ENCODE results near the gene GRAMD1A.
"Not testable (repeated sequence)": the region's sequence is repeated elsewhere in the genome, so short reads cannot be mapped to it uniquely, and the experiment has no call there.

GRAMD1A gene

DNA sequence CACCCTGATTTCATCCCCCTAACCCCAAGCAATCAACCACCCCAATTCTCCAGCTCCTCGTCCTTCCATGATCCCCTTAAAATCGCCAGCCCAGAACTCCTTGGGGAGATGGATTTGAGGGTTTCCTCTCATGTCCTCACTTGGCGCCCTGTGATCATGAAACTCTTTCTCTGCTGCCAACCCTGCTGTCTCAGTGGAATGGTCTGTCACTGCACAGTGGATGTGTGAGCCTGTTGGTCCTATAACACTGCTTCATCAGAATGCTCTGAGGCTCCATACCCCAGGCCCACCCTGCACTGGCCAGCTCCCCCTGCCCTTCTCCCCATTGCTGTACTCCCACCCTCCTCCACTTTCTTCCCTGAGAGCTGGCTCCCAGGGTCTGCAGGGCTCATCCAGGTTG, 23.5 kb upstream of the GRAMD1A start:
- DNase-seq (ENCODE audit: low read depth in 2 of 2, low spot score in 1 of 2): no peak

DNA sequence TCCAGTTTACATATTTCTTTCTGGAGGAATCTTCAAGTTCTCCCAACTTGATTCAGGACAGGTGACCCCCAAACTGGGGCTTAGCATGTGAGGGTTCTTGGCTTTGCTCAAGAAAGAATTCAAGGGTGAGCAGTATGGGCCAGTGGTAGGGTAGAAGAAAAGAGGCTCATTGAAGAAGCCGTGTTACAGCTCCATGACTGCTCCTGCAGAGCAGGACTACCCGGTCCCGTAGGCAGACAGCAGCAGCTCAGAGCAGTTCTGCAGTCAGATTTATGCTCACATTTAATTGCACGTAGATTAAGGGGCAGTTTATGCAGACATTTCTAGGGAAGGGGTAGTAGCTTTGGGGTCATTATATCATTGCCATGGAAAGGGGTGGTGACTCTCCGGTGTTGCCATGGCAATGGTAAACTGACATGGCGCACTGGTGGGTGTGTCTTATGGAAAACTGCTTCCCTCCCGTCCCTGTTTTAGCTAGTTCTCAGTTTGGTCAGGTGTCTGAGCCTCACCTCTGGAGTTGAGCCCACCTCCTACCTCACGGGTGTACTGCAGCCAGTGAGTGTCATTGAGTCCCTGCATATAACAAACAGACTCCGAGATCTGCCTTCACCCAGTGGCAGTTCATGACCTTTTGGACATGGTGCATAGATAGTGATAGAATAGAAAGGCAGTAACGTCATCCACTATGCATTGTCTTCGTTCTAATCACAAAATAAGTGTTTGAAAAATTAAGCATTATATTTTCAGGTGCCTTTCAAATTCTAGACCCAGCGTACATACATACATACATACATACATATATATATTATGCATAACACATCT, 20.1 kb upstream of the GRAMD1A start:
- DNase-seq (ENCODE audit: low read depth in 2 of 2, low spot score in 1 of 2): no peak

DNA sequence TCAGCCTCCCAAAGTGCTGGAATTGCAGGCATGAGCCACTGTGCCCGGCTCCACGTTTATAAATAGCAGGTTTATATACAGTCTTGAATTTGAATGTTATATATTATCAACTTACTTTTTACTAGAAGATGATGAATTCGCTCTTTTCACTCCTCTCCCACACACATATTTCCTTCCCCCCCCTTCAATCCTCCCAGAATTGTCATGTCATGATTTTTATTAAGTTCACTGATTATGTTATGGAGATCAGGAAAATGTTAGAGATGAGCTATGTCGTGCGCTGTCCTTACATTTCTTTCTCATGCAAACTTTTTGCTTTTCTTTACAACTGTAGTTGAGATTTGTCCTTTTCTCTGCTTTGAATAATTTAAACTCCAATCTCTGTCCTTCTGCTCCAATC, 17.8 kb upstream of the GRAMD1A start:
- DNase-seq (ENCODE audit: low read depth in 2 of 2, low spot score in 1 of 2): no peak

DNA sequence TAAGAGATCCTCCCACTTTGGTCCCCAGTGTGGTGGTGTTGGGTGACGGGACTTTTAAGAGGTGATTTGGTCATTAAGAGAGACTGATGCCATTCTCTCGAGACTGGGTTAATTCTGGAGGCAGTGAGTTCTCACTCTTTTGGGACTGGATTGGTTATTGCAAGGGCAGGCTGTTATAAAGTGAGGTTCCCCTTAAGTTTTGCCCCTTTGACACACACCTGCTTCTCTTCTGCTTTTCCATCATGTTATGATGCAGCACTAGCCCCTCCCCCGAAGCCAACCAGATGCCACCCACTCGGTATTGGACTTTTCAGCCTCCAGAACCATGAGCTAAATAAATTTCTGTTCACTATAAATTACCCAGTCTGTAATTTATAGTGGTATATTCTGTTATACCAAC, 16.3 kb upstream of the GRAMD1A start:
- DNase-seq (ENCODE audit: low read depth in 2 of 2, low spot score in 1 of 2): no peak

- no peak for DNase-seq (ENCODE audit: low read depth in 2 of 2, low spot score in 1 of 2)
Observed at GRCh38 chr19:34984287-34984686, 15.8 kb upstream of the GRAMD1A start.

GRCh38 chr19:34985249-34986022, 14.7 kb upstream of the GRAMD1A start:
- no peak for DNase-seq (ENCODE audit: low read depth in 2 of 2, low spot score in 1 of 2)

GRCh38 chr19:34988119-34988518, 12.0 kb upstream of the GRAMD1A start:
- DNase-seq (ENCODE audit: low read depth in 2 of 2, low spot score in 1 of 2): no peak

DNA sequence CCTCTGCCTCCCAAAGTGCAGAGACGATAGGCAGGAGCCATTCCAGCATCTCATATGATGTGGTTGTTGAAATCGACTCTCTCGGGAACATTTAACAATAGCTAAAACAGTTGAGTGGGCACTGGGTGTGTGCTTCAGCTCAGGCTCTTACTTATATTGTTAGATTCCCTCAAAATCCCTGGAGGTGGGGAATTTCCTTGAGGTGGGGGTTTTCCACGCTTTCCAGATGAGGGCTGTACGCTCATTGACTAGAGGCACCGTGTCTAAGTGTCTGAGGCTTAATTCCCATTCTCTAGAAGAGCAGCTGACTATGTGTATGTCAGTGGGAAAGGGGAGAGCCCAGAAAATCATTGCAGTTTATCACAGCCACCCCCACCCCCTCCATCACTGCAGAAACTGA, 10.8 kb upstream of the GRAMD1A start:
- DNase-seq (ENCODE audit: low read depth in 2 of 2, low spot score in 1 of 2): no peak

- DNase-seq (ENCODE audit: low read depth in 2 of 2, low spot score in 1 of 2): no peak
Observed at GRCh38 chr19:34990578-34991192, 9.4 kb upstream of the GRAMD1A start.

- DNase-seq (ENCODE audit: low read depth in 2 of 2, low spot score in 1 of 2): no peak
Observed at GRCh38 chr19:34991542-34992333, 8.4 kb upstream of the GRAMD1A start.

DNA sequence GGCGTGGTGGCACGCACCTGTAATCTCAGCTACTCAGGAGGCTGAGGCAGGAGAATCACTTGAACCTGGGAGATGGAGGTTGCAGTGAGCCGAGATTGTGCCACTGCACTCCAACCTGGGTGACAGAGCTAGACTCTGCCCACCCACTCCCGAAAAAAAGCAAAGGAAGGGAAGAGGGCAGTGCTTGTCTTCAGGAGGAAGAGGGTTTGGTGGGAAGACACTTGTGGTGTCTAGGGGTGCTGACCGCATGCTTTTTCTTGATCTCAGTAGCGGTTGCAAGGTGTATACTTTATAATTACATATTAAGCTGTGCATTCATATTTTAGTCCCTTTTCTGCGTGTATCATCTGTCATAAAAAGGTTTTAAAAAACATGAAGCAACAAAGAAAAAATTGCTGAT, 7.5 kb upstream of the GRAMD1A start:
- DNase-seq (ENCODE audit: low read depth in 2 of 2, low spot score in 1 of 2): not testable (repeated sequence)

- no peak for DNase-seq (ENCODE audit: low read depth in 2 of 2, low spot score in 1 of 2)
Observed at GRCh38 chr19:34994286-34994642, 5.9 kb upstream of the GRAMD1A start.

- no peak for DNase-seq (ENCODE audit: low read depth in 2 of 2, low spot score in 1 of 2)
Observed at GRCh38 chr19:34994643-34995541, 5.2 kb upstream of the GRAMD1A start.

GRCh38 chr19:34995551-34995950, 4.6 kb upstream of the GRAMD1A start:
- no peak for DNase-seq (ENCODE audit: low read depth in 2 of 2, low spot score in 1 of 2)

GRCh38 chr19:34997071-34997617, 3.0 kb upstream of the GRAMD1A start:
- no peak for DNase-seq (ENCODE audit: low read depth in 2 of 2, low spot score in 1 of 2)

DNA sequence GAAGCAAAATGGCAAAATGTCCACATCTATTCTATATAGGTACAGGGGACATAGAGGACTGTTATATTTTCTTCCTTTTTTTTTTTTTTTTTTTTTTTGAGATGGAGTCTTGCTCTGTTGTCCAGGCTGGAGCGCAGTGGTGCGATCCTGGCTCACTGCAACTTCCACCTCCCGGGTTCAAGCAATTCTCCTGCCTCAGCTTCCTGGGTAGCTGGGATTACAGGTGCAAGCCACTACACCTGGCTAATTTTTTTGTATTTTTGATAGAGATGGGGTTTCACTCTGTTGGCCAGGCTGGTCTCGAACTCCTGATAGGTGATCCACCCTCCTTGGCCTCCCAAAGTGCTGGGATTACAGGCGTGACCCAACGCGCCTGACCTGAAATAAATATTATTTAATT, 1.9 kb upstream of the GRAMD1A start:
- not testable (repeated sequence) for DNase-seq (ENCODE audit: low read depth in 2 of 2, low spot score in 1 of 2)

- no peak for DNase-seq (ENCODE audit: low read depth in 2 of 2, low spot score in 1 of 2)
Observed at GRCh38 chr19:34998777-34999497, 1.2 kb upstream of the GRAMD1A start.

- DNase-seq (ENCODE audit: low read depth in 2 of 2, low spot score in 1 of 2): no peak
Observed at GRCh38 chr19:35000338-35000646, 169 bp downstream of the GRAMD1A start.

DNA sequence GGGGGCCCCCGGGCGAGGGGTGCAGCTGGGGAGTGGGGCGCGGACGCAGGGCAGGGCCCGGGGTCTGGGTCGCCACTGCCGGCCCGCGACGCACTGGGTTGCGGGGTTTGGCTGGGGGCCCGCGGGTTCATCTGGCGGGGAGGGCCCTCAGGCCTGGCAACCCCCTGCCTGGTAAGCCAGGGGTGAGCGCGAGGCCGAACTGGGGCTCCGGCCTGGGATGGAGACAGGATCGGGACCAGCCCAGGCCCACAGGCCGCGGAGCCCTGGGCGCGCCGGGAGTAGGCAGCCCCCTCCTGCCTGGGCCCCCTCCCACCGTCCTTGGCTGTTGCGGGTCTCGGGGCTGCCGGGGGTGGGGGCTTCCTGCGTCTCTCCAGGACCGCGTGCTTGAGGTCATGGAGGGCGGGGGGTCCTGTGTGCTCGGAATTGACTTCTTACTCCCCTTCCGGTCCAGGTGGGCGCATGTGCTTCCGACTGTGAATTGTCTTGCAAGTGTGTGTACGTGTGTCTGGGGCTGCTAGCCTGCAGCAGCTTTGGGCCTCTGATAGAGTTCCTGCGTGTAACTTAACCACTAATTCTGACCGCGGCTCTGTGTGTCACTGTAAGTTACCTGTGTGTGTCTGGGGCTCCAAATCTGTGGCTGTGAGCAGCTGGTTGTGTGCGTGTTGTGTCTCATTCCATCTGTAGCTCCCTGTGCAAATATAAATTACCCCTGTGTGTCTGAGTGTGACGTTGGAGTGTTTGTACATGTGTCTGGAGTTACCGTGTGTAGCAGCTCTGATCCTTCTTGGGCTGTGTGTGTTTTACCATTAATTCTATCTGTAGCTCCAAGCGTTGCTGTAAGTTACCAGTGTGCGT, 751 bp downstream of the GRAMD1A start:
- no peak for DNase-seq (ENCODE audit: low read depth in 2 of 2, low spot score in 1 of 2)

All from stimulated activated CD8-positive, alpha-beta memory T cell treated with anti-CD3 and anti-CD28 coated beads, Interleukin-4, amount 100 ng/mL, for 1 hour (primary cell).